Vagina (tissue), 2 donors: ENCODE results near the gene NISCH. TPM values are rescaled to one million over a fixed set of nuclear protein-coding genes. Genes with fewer than 3 reads are reported as not detected.
"Not testable (repeated sequence)": the region's sequence is repeated elsewhere in the genome, so short reads cannot be mapped to it uniquely, and the experiment has no call there.

ENCODE experiments used
- DNase-seq, 2 donors: peaks; one replicate each; pipeline ENCODE4 v3.0.0-alpha.2; 2017; ENCODE audit errors: extremely low spot score in 2 of 2
- H3K27ac ChIP-seq: fragments of 200-600 bp; sonication (generic); one replicate; pipeline ENCODE4 v1.5.1; 2019
- H3K27me3 ChIP-seq: fragments of 200-600 bp; sonication (generic); one replicate; pipeline ENCODE4 v1.5.1; 2019
- H3K36me3 ChIP-seq, 2 donors: fragments of 200-600 bp; sonication (generic); one replicate each; pipeline ENCODE4 v1.5.1; 2017 to 2019
- H3K4me1 ChIP-seq: fragments of 200-600 bp; sonication (generic); one replicate; pipeline ENCODE4 v1.5.1; 2019
- H3K4me3 ChIP-seq, 2 donors: fragments of 200-600 bp; sonication (generic); 1 replicate in 1 of 2; 2 replicates in 1 of 2; pipeline ENCODE4 v1.5.1; 2016 to 2019
- H3K9me3 ChIP-seq: fragments of 200-600 bp; sonication (generic); one replicate; pipeline ENCODE4 v1.5.1; 2019
- POLR2A ChIP-seq, 2 donors: fragments of 450-650 bp; IDR thresholded peaks; one replicate each; pipeline ENCODE4 v1.6.1; 2017; ENCODE audit warnings: antibody characterized with exemption in 2 of 2, mild to moderate bottlenecking in 2 of 2, moderate library complexity in 2 of 2
- POLR2AphosphoS5 ChIP-seq, 2 donors: sonication (generic); formaldehyde crosslinking; IDR thresholded peaks; one replicate each; pipeline ENCODE4 v1.9.0; 2017; ENCODE audit warnings: antibody characterized with exemption in 2 of 2, mild to moderate bottlenecking in 2 of 2, low read depth in 1 of 2; ENCODE audit not compliant: insufficient read depth in 1 of 2
- intact Hi-C: fragments of 100-400 bp; cut with DNase I; formaldehyde crosslinking; loops from one replicate; pipeline ENCODE4 v1.15.1; 2023
- total RNA-seq: library from RNA; depleted of rRNA; stranded (reverse); fragments of >200 nt; gene quantifications from one replicate; pipeline ENCODE4 v1.2.3, GENCODE V29; 2016
- TF ChIP-seq, protein P1 (sequence below), 3 experiments: fragments of 450-650 bp in 2 of 3; fragments of 200-600 bp in 1 of 3; sonication (generic) in 1 of 3; IDR thresholded peaks; one replicate each; pipeline ENCODE4 v1.5.1; 2017 to 2019; ENCODE audit warnings: antibody characterized with exemption in 3 of 3, mild to moderate bottlenecking in 2 of 3, moderate library complexity in 2 of 3

NISCH gene
- total RNA-seq, 1 donor from 2014 or later: 103 TPM

DNA sequence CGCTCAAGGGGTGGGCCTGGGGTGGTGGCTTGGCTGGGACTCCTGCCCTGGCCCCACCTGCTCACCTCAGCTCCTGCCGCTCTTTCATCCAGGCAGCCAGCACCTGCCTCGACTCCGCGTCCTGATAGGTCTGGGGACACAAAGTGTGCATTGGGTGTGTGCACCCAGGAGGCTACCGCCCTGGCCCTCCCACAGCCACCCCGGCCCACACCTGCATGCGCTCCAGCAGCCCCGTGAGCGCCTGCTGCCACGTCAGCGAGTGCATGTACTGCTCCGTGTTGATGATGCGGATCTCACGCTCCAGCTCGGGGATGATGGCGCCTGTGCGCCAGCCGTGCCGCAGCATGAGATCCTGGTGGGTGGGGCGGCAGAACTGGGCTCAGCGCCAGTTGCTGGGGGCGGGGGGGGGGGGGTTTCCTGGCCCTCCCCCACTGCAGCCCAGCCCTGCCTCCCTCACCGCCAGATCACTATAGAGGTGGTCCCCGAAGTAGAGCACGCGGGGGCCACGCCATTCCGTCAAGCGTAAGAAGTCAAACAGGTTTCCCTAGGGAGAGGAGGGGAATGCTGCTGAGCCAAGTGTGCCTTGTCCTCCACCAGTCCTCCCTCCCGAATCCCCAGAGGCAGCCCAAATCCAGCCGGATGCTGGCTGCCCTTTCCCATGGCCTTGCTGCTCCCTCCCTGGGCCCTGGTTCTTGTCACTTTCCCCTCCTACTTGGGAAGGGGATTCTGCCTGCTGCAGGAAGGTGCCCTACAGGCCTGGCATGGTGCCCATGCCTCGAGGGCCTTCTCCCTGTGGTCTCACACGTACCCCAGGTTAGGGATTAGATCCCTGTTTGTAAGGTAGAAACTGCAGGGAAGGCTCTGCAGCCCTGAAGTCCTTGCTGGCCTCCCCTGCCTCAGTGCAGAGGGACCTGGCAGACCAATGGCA lies 69.6 kb downstream of the NISCH start:
- peaks cover 0 to 10% of the 10 kb centered on the region in 2 donors for H3K36me3 ChIP-seq
- no peak overlapping the region for H3K4me3 ChIP-seq
- peaks cover 40% of the 10 kb centered on the region for H3K4me1 ChIP-seq
- TF ChIP-seq POLR2A (IDR thresholded peaks at IDR 0.05) (no peak), POLR2AphosphoS5 (IDR thresholded peaks at IDR 0.05; ENCODE audit: insufficient read depth in 1 of 2, low read depth in 1 of 2) (peak in 1 of 2 donors; percentile 20)
- no peaks in the 10 kb centered on the region for H3K9me3 ChIP-seq
- DNase-seq: no peak
- no peaks in the 10 kb centered on the region for H3K27me3 ChIP-seq
- intact Hi-C loops: loop anchor here (10.0 kb wide), 1 partner anchor 100 kb away; no protein-coding TSS in a partner anchor
- H3K27ac ChIP-seq: peak overlapping the region; percentile 60

DNA sequence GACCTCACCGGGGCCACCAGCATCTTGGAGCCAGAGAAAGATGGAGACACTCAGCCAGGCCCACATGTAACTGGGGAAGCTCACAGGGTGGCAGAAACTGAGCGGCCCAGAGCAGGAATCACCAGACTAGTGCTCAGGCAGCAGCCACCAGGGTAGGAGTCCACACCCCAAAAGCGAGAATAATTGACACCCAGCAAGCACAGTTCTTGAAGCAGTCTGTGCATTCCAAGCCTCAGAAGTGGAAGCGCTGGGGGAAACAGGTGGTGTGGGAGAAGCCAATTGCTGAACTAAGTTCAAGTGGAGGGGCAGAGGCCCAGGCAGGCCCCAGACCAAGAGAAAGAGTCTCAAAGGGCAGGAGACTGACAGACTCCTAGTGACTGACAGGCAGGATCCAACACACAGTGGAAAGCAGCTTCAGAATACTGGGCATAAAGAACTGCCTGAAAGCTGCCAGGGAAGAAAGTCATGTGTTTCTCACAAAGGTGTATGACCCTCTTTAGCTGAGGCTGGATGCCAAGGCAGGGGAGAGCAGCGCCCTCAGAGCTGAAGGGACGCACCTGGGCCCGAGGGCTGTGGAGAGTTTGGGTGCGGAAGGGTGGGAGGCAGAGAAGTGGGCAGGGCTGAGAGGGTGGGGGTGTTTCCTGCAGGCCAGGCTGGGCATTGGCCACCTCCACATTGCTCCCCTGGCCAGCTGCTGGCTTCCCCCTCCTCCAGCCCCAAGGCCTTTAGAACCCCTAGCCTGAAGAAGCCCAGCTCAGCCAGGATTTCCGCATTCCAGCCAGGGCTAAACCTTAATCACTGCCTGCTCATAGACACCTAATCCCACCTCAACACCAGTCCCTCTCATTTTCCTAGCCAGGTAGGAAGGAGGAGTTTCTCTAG lies 70.5 kb downstream of the NISCH start:
- intact Hi-C loops: loop anchor here (10.0 kb wide), 1 partner anchor 101 kb away; no protein-coding TSS in a partner anchor
- no peaks in the 10 kb centered on the region for H3K27me3 ChIP-seq
- H3K36me3 ChIP-seq: peaks cover 0 to 10% of the 10 kb centered on the region in 2 donors
- H3K4me3 ChIP-seq: no peak overlapping the region
- DNase-seq: no peak
- H3K4me1 ChIP-seq: peaks cover 47% of the 10 kb centered on the region
- no peak for TF ChIP-seq POLR2A (IDR thresholded peaks at IDR 0.05)
- TF ChIP-seq, protein P1, sequence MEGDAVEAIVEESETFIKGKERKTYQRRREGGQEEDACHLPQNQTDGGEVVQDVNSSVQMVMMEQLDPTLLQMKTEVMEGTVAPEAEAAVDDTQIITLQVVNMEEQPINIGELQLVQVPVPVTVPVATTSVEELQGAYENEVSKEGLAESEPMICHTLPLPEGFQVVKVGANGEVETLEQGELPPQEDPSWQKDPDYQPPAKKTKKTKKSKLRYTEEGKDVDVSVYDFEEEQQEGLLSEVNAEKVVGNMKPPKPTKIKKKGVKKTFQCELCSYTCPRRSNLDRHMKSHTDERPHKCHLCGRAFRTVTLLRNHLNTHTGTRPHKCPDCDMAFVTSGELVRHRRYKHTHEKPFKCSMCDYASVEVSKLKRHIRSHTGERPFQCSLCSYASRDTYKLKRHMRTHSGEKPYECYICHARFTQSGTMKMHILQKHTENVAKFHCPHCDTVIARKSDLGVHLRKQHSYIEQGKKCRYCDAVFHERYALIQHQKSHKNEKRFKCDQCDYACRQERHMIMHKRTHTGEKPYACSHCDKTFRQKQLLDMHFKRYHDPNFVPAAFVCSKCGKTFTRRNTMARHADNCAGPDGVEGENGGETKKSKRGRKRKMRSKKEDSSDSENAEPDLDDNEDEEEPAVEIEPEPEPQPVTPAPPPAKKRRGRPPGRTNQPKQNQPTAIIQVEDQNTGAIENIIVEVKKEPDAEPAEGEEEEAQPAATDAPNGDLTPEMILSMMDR (IDR thresholded peaks at IDR 0.05): no peak
- TF ChIP-seq POLR2AphosphoS5 (IDR thresholded peaks at IDR 0.05; ENCODE audit: insufficient read depth in 1 of 2, low read depth in 1 of 2): no peak
- H3K9me3 ChIP-seq: no peaks in the 10 kb centered on the region
- peak overlapping the region; percentile 60 for H3K27ac ChIP-seq

- peak overlapping the region; percentile 60 for H3K27ac ChIP-seq
- H3K36me3 ChIP-seq: peaks cover 0 to 10% of the 10 kb centered on the region in 2 donors
- not testable (repeated sequence) for DNase-seq, H3K27me3 ChIP-seq, H3K4me3 ChIP-seq, H3K9me3 ChIP-seq
- intact Hi-C loops: loop anchor here (10.0 kb wide), 1 partner anchor 102 kb away; no protein-coding TSS in a partner anchor
- peaks cover 54% of the 10 kb centered on the region for H3K4me1 ChIP-seq
Observed at GRCh38 chr3:52526671-52527038, 71.3 kb downstream of the NISCH start.

DNA sequence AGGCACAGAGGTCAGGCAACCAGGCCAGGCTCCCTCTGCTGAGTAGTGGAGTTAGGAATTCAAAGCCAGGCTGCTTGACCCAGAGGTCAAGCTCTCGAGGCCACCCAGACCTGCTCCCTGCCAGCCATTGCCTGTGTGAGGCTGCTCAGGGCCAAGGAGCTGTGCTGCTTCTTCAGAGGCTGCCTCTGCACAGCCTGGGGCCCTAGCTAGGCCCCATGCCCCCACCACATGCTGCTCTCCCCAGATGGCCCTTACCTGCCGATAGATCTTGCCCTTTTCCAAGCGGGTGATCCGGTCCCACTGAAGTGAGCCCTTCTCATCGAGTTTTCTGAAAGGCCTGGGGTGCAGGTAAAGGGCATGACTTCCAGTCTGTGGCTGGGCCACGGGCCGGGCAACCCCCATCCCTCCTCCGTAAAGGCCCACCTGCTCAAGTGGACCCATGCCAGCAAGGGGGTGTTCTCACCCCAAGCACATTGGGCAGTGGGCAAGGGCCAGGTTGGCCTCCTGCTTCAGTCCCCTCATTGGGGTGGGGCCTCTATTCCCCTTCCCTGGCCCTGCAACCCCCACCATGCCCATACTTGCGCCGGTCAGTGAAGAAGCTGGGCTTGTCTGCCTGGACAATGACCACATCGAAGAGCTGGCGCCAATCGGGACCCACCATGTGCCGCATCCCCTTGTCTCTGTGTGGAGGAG lies 71.8 kb downstream of the NISCH start:
- H3K4me1 ChIP-seq: peaks cover 59% of the 10 kb centered on the region
- no peak overlapping the region for H3K27ac ChIP-seq
- H3K27me3 ChIP-seq: no peaks in the 10 kb centered on the region
- TF ChIP-seq POLR2AphosphoS5 (IDR thresholded peaks at IDR 0.05; ENCODE audit: insufficient read depth in 1 of 2, low read depth in 1 of 2) (no peak), POLR2A (IDR thresholded peaks at IDR 0.05) (no peak)
- TF ChIP-seq, protein P1 (IDR thresholded peaks at IDR 0.05): no peak
- DNase-seq: no peak
- peaks cover 0 to 10% of the 10 kb centered on the region in 2 donors for H3K36me3 ChIP-seq
- intact Hi-C loops: loop anchor here (10.0 kb wide), 1 partner anchor 102 kb away; no protein-coding TSS in a partner anchor
- H3K4me3 ChIP-seq: no peak overlapping the region
- no peaks in the 10 kb centered on the region for H3K9me3 ChIP-seq

GRCh38 chr3:52527732-52528585 lies 72.6 kb downstream of the NISCH start:
- peaks cover 0 to 10% of the 10 kb centered on the region in 2 donors for H3K36me3 ChIP-seq
- H3K27ac ChIP-seq: no peak overlapping the region
- H3K4me3 ChIP-seq: no peak overlapping the region
- H3K9me3 ChIP-seq: no peaks in the 10 kb centered on the region
- H3K4me1 ChIP-seq: peaks cover 67% of the 10 kb centered on the region
- DNase-seq: no peak
- TF ChIP-seq POLR2AphosphoS5 (IDR thresholded peaks at IDR 0.05; ENCODE audit: insufficient read depth in 1 of 2, low read depth in 1 of 2): no peak
- TF ChIP-seq, protein P1 (IDR thresholded peaks at IDR 0.05): no peak
- TF ChIP-seq POLR2A (IDR thresholded peaks at IDR 0.05): no peak
- H3K27me3 ChIP-seq: no peaks in the 10 kb centered on the region
- intact Hi-C loops: loop anchor here (10.0 kb wide), 1 partner anchor 103 kb away; no protein-coding TSS in a partner anchor
